NB4 (cell line): Measurements from ENCODE around the gene HOTAIR.

Source experiments
- CTCF ChIP-seq: IDR thresholded peaks from one replicate; pipeline ENCODE4 v1.5.1; 2012; ENCODE audit warnings: low read depth, low read length
- POLR2A ChIP-seq: IDR thresholded peaks from 2 replicates; pipeline ENCODE4 v1.6.1; 2011; ENCODE audit warnings: mild to moderate bottlenecking; ENCODE audit not compliant: insufficient read length; ENCODE audit errors: extremely low read depth

- no peak for TF ChIP-seq CTCF
- no peak for TF ChIP-seq POLR2A
Measured at GRCh38 chr12:54011665-54012532, 37.1 kb upstream of the HOTAIR start.
